VCaP (cell line): ENCODE measurements around the gene NECTIN3.

Experiments used
- H3K27ac ChIP-seq: fragments of 450-650 bp; 2 replicates; pipeline ENCODE4 v1.5.1; 2017
- CTCF ChIP-seq: fragments of 450-650 bp; conservative IDR thresholded peaks from 2 replicates; pipeline ENCODE4 v1.5.1; 2017; ENCODE audit warnings: mild to moderate bottlenecking, moderate library complexity

Gene NECTIN3

GRCh38 chr3:111071257-111072030 is at the start of gene NECTIN3:
Gene NECTIN3 (plus strand): TSS chr3:111071816. CDS start chr3:111072018, 202 bp downstream.
- H3K27ac ChIP-seq: peak within 1 kb of the TSS; percentile 91

GRCh38 chr3:111027868-111028267 is 43.7 kb upstream of the NECTIN3 start:
- TF ChIP-seq CTCF: no peak
- no peak overlapping the region for H3K27ac ChIP-seq

More at GRCh38 chr3:111071257-111072030, at the start of gene NECTIN3:
- no peak for TF ChIP-seq CTCF

- H3K27ac ChIP-seq: no peak overlapping the region
- no peak for TF ChIP-seq CTCF
Measured at GRCh38 chr3:111031538-111031937, 40.1 kb upstream of the NECTIN3 start.

GRCh38 chr3:111032677-111033076 is 38.9 kb upstream of the NECTIN3 start:
- no peak for TF ChIP-seq CTCF
- H3K27ac ChIP-seq: no peak overlapping the region

GRCh38 chr3:111033470-111034050 is 38.1 kb upstream of the NECTIN3 start:
- H3K27ac ChIP-seq: no peak overlapping the region
- TF ChIP-seq CTCF: no peak

- H3K27ac ChIP-seq: no peak overlapping the region
- TF ChIP-seq CTCF: no peak
Measured at GRCh38 chr3:111035316-111035715, 36.3 kb upstream of the NECTIN3 start.

GRCh38 chr3:111035902-111036301 is 35.7 kb upstream of the NECTIN3 start:
- no peak overlapping the region for H3K27ac ChIP-seq

More at GRCh38 chr3:111035902-111036301, 35.7 kb upstream of the NECTIN3 start:
- no peak for TF ChIP-seq CTCF
